DOHH2 (cell line): ENCODE measurements around the gene LILRB4.

ENCODE experiments used
- H3F3A ChIP-seq: fragments of 200-600 bp; sonication (generic), shearing (Covaris generic); 2 replicates; pipeline ENCODE4 v1.6.0; 2016; ENCODE audit warnings: antibody characterized with exemption, mild to moderate bottlenecking; ENCODE audit not compliant: control insufficient read depth, insufficient read depth
- H3K27ac ChIP-seq: fragments of 200-600 bp; sonication (generic); 2 replicates; pipeline ENCODE4 v1.5.1; 2014; ENCODE audit warnings: low read depth, mild to moderate bottlenecking, low read length, moderate library complexity
- H3K27me3 ChIP-seq: fragments of 200-600 bp; sonication (generic); 2 replicates; pipeline ENCODE4 v1.6.1; 2014; ENCODE audit warnings: mild to moderate bottlenecking, low read length, mixed read lengths; ENCODE audit not compliant: control insufficient read depth
- H3K36me3 ChIP-seq: fragments of 200-600 bp; sonication (generic); 2 replicates; pipeline ENCODE4 v1.6.1; 2014; ENCODE audit warnings: mild to moderate bottlenecking, low read length, moderate library complexity, mixed read lengths; ENCODE audit not compliant: control insufficient read depth
- H3K4me1 ChIP-seq: fragments of 200-600 bp; sonication (generic); 2 replicates; pipeline ENCODE4 v1.6.1; 2014; ENCODE audit warnings: mild to moderate bottlenecking, low read length, mixed read lengths; ENCODE audit not compliant: control insufficient read depth
- H3K4me2 ChIP-seq: fragments of 200-600 bp; sonication (generic); 2 replicates; pipeline ENCODE4 v1.6.0; 2014; ENCODE audit warnings: mild to moderate bottlenecking, low read length, moderate library complexity
- H3K4me3 ChIP-seq: fragments of 200-600 bp; sonication (generic); 2 replicates; pipeline ENCODE4 v1.5.1; 2014; ENCODE audit warnings: mild to moderate bottlenecking, low read length, mixed read lengths
- H3K79me2 ChIP-seq: fragments of 200-600 bp; sonication (generic); 2 replicates; pipeline ENCODE4 v1.6.1; 2014; ENCODE audit warnings: mild to moderate bottlenecking, low read length, mixed read lengths; ENCODE audit not compliant: control insufficient read depth
- H3K9me2 ChIP-seq: fragments of 200-600 bp; sonication (generic); replicated peaks from 2 replicates; pipeline ENCODE4 v1.6.1; 2014; ENCODE audit warnings: mild to moderate bottlenecking, low read length, mixed read lengths; ENCODE audit not compliant: control insufficient read depth
- H3K9me3 ChIP-seq: fragments of 200-600 bp; sonication (generic); 2 replicates; pipeline ENCODE4 v1.6.1; 2014; ENCODE audit warnings: antibody characterized with exemption, low read length, mixed read lengths; ENCODE audit not compliant: control insufficient read depth, insufficient read depth
- H4K20me1 ChIP-seq: fragments of 200-600 bp; sonication (generic); 2 replicates; pipeline ENCODE4 v1.6.0; 2014; ENCODE audit warnings: low read depth, mild to moderate bottlenecking, antibody characterized with exemption, low read length, moderate library complexity; ENCODE audit not compliant: control insufficient read depth, insufficient read depth
- CTCF ChIP-seq: fragments of 200-600 bp; sonication (generic); IDR thresholded peaks from one replicate; pipeline ENCODE4 v1.5.1; 2014; ENCODE audit warnings: antibody characterized with exemption, mild to moderate bottlenecking, low read depth, low read length; ENCODE audit not compliant: poor library complexity, severe bottlenecking
- EZH2phosphoT487 ChIP-seq: fragments of 200-600 bp; sonication (generic); IDR thresholded peaks from 2 replicates; pipeline ENCODE4 v1.6.1; 2017; ENCODE audit warnings: borderline replicate concordance, mild to moderate bottlenecking, antibody characterized with exemption, low read length, moderate library complexity, mixed read lengths

Gene LILRB4

GRCh38 chr19:54670576-54671357 is 8.0 kb downstream of the LILRB4 start:
- H3K4me2 ChIP-seq, result no peak overlapping the region
- no peaks in the 10 kb centered on the region for H3K9me3 ChIP-seq
- no peaks in the 10 kb centered on the region for H3K9me2 ChIP-seq
- no peak overlapping the region for H3K4me3 ChIP-seq
- H4K20me1 ChIP-seq, result peaks cover 5% of the 10 kb centered on the region; the same call in 1 of the 2 replicates
- H3K4me1 ChIP-seq, result peaks cover 4% of the 10 kb centered on the region
- TF ChIP-seq EZH2phosphoT487, result no peak
- no peak for TF ChIP-seq CTCF
- no peaks in the 10 kb centered on the region for H3K79me2 ChIP-seq
- H3K27me3 ChIP-seq, result peaks cover 49% of the 10 kb centered on the region
- H3F3A ChIP-seq, result 0 out of 2 replicates have a peak, but pooled peaks cover 4% of the 10 kb centered on the region
- no peaks in the 10 kb centered on the region for H3K36me3 ChIP-seq
- H3K27ac ChIP-seq, result no peak overlapping the region

- Histone ChIP-seq H3K4me3 (no peak overlapping the region), H3K4me2 (no peak overlapping the region), H3K36me3 (no peaks in the 10 kb centered on the region), H3K27me3 (peaks cover 44% of the 10 kb centered on the region), H3K9me2 (no peaks in the 10 kb centered on the region), H3K4me1 (peaks cover 13% of the 10 kb centered on the region), H3F3A (0 out of 2 replicates have a peak, but pooled peaks cover 4% of the 10 kb centered on the region), H3K27ac (no peak overlapping the region), H4K20me1 (peaks cover 5% of the 10 kb centered on the region; the same call in 1 of the 2 replicates), H3K79me2 (no peaks in the 10 kb centered on the region), H3K9me3 (no peaks in the 10 kb centered on the region)
- TF ChIP-seq EZH2phosphoT487, result no peak
- TF ChIP-seq CTCF, result no peak
Measured at GRCh38 chr19:54673222-54673621, 10.4 kb downstream of the LILRB4 start.

GRCh38 chr19:54674021-54674617 is 11.3 kb downstream of the LILRB4 start:
- TF ChIP-seq EZH2phosphoT487 (no peak), CTCF (peak; percentile 79)
- no peak overlapping the region for H3K4me2 ChIP-seq
- H3K9me3 ChIP-seq, result no peaks in the 10 kb centered on the region
- H3K9me2 ChIP-seq, result no peaks in the 10 kb centered on the region
- no peak overlapping the region for H3K4me3 ChIP-seq
- peaks cover 36% of the 10 kb centered on the region for H3K27me3 ChIP-seq
- no peak overlapping the region for H3K27ac ChIP-seq
- peaks cover 5% of the 10 kb centered on the region; the same call in 1 of the 2 replicates for H4K20me1 ChIP-seq
- no peaks in the 10 kb centered on the region for H3K36me3 ChIP-seq
- peaks cover 13% of the 10 kb centered on the region for H3K4me1 ChIP-seq
- H3F3A ChIP-seq, result 0 out of 2 replicates have a peak, but pooled peaks cover 4% of the 10 kb centered on the region
- H3K79me2 ChIP-seq, result no peaks in the 10 kb centered on the region
